SK-N-SH (cell line): ENCODE results near the gene CDR2. TPM values are rescaled to one million over a fixed set of nuclear protein-coding genes. Genes with fewer than 3 reads are reported as not detected.

Source experiments
- CTCF ChIA-PET: fragments of 300-600, 350-600 bp; formaldehyde crosslinking; extraction: SDS; loops from one replicate; lab custom pipeline; 2021; lab: Yijun Ruan, JAX
- POLR2A ChIA-PET: fragments of 350-600 bp; sonication (Branson Sonifier 250); formaldehyde crosslinking; extraction: SDS; loops from one replicate; lab custom pipeline; 2020; ENCODE audit warnings: antibody characterized with exemption, inconsistent platforms; lab: Yijun Ruan, JAX
- DNase-seq: peaks from one replicate; pipeline ENCODE4 v3.0.0; 2012
- H2AFZ ChIP-seq: fragments of 200-600 bp; sonication (generic); 2 replicates; pipeline ENCODE4 v1.8.1; 2016; ENCODE audit warnings: antibody characterized with exemption, mild to moderate bottlenecking, low read depth
- H3F3A ChIP-seq: fragments of 200-600 bp; sonication (generic); replicated peaks from 2 replicates; pipeline ENCODE3; 2016; ENCODE audit warnings: antibody characterized with exemption, mild to moderate bottlenecking; ENCODE audit not compliant: insufficient read depth
- H3K27ac ChIP-seq, 2 experiments: fragments of 200-500 bp in 1 of 2; fragments of 200-600 bp in 1 of 2; sonication (Bioruptor generic) in 1 of 2; sonication (generic), shearing (Covaris generic) in 1 of 2; 2 replicates each; pipeline versions ENCODE4 v1.5.1 to v1.6.1; 2014 to 2016; ENCODE audit warnings: low read depth in 2 of 2, inconsistent platforms in 1 of 2, low read length in 1 of 2, mild to moderate bottlenecking in 1 of 2, mixed read lengths in 1 of 2
- H3K27me3 ChIP-seq: fragments of 200-600 bp; sonication (generic), shearing (Covaris generic); 2 replicates; pipeline ENCODE4 v1.6.1; 2016; ENCODE audit warnings: mixed run types; ENCODE audit not compliant: insufficient read depth
- H3K36me3 ChIP-seq, 2 experiments: fragments of 200-500 bp in 1 of 2; fragments of 200-600 bp in 1 of 2; sonication (Bioruptor generic) in 1 of 2; sonication (generic) in 1 of 2; replicated peaks in 1 of 2; 2 replicates each; pipeline versions ENCODE3 to v1.5.1; 2014 to 2016; ENCODE audit warnings: low read length in 1 of 2, mild to moderate bottlenecking in 1 of 2; ENCODE audit not compliant: insufficient read depth in 2 of 2, control insufficient read depth in 1 of 2
- H3K4me1 ChIP-seq, 2 experiments: fragments of 200-500 bp in 1 of 2; fragments of 200-600 bp in 1 of 2; sonication (Bioruptor generic) in 1 of 2; sonication (generic), shearing (Covaris generic) in 1 of 2; 2 replicates each; pipeline versions ENCODE4 v1.5.1 to v1.6.1; 2014 to 2016; ENCODE audit warnings: low read depth in 1 of 2, low read length in 1 of 2, mixed run types in 1 of 2; ENCODE audit not compliant: insufficient read depth in 2 of 2, control insufficient read depth in 1 of 2
- H3K4me2 ChIP-seq: fragments of 200-600 bp; sonication (generic), shearing (Covaris generic); 2 replicates; pipeline ENCODE4 v1.6.1; 2017; ENCODE audit warnings: mixed run types
- H3K4me3 ChIP-seq, 2 experiments: fragments of 200-500 bp in 1 of 2; fragments of 200-600 bp in 1 of 2; sonication (Bioruptor generic) in 1 of 2; sonication (generic), shearing (Covaris generic) in 1 of 2; 2 replicates each; pipeline versions ENCODE4 v1.5.1 to v1.8.1; 2014 to 2016; ENCODE audit warnings: low read depth in 2 of 2, inconsistent platforms in 1 of 2, low read length in 1 of 2, mild to moderate bottlenecking in 1 of 2, mixed read lengths in 1 of 2, moderate library complexity in 1 of 2
- H3K79me2 ChIP-seq: fragments of 200-600 bp; sonication (generic); 2 replicates; pipeline ENCODE4 v1.8.1; 2017; ENCODE audit warnings: mild to moderate bottlenecking; ENCODE audit not compliant: insufficient read depth
- H3K9ac ChIP-seq: fragments of 200-600 bp; sonication (generic); 2 replicates; pipeline ENCODE4 v1.6.1; 2017; ENCODE audit warnings: mixed run types
- H3K9me2 ChIP-seq: fragments of 200-600 bp; sonication (generic); 2 replicates; pipeline ENCODE4 v1.6.1; 2017; ENCODE audit warnings: mixed run types
- H3K9me3 ChIP-seq: fragments of 200-600 bp; sonication (generic); 2 replicates; pipeline ENCODE4 v1.6.1; 2017; ENCODE audit warnings: mixed run types, mild to moderate bottlenecking, moderate library complexity
- H4K20me1 ChIP-seq: fragments of 200-600 bp; sonication (generic); 2 replicates; pipeline ENCODE4 v1.6.1; 2017; ENCODE audit warnings: mild to moderate bottlenecking, mixed run types; ENCODE audit not compliant: insufficient read depth
- CHD2 ChIP-seq: fragments of 150-350 bp; IDR thresholded peaks from 2 replicates; pipeline ENCODE4 v1.6.1; 2018; ENCODE audit warnings: low read length; ENCODE audit not compliant: partially characterized antibody
- FOXM1 ChIP-seq: IDR thresholded peaks from 2 replicates; pipeline ENCODE4 v1.4.0; 2012; ENCODE audit warnings: low read depth, mild to moderate bottlenecking
- GATA2 ChIP-seq: sonication (generic); formaldehyde crosslinking; IDR thresholded peaks from 2 replicates; pipeline ENCODE4 v1.5.0; 2020; ENCODE audit warnings: mild to moderate bottlenecking, missing genetic modification reagents
- JUND ChIP-seq: IDR thresholded peaks from 2 replicates; pipeline ENCODE4 v1.4.0; 2012
- NRF1 ChIP-seq: IDR thresholded peaks from 2 replicates; pipeline ENCODE4 v1.6.1; 2012; ENCODE audit warnings: low read depth, mild to moderate bottlenecking, low read length
- RAD21 ChIP-seq: IDR thresholded peaks from 2 replicates; pipeline ENCODE4 v1.6.1; 2012; ENCODE audit warnings: mild to moderate bottlenecking, low read length
- RFX5 ChIP-seq: IDR thresholded peaks from 2 replicates; pipeline ENCODE4 v1.6.1; 2012; ENCODE audit warnings: mild to moderate bottlenecking, improper control_type of control experiment, low read length
- RXRA ChIP-seq: IDR thresholded peaks from 2 replicates; pipeline ENCODE4 v1.4.0; 2012; ENCODE audit warnings: low read depth, mild to moderate bottlenecking, borderline replicate concordance
- SIN3A ChIP-seq: IDR thresholded peaks from 2 replicates; pipeline ENCODE4 v1.6.1; 2012; ENCODE audit warnings: low read depth, mild to moderate bottlenecking, low read length, moderate library complexity, borderline replicate concordance
- SMC3 ChIP-seq: IDR thresholded peaks from 2 replicates; pipeline ENCODE4 v1.6.1; 2012; ENCODE audit warnings: low read depth, low read length, improper control_type of control experiment
- TAF1 ChIP-seq: IDR thresholded peaks from 2 replicates; pipeline ENCODE4 v1.6.1; 2012; ENCODE audit warnings: low read depth, mild to moderate bottlenecking, low read length, moderate library complexity, borderline replicate concordance
- TEAD4 ChIP-seq: IDR thresholded peaks from 2 replicates; pipeline ENCODE4 v1.4.0; 2012; ENCODE audit warnings: mild to moderate bottlenecking, borderline replicate concordance; ENCODE audit not compliant: insufficient read depth
- USF1 ChIP-seq: IDR thresholded peaks from 2 replicates; pipeline ENCODE4 v1.4.0; 2012; ENCODE audit warnings: low read depth, borderline replicate concordance
- YY1 ChIP-seq: IDR thresholded peaks from 2 replicates; pipeline ENCODE4 v1.4.0; 2012; ENCODE audit warnings: low read depth, mild to moderate bottlenecking
- WGBS: methylation state at CpG from one replicate; pipeline ENCODE4 v1.1.6; 2017; ENCODE audit warnings: low lambda C conversion rate; 5-methylcytosine and 5-hydroxymethylcytosine counted together
- polyA plus RNA-seq, 3 experiments: library from polyadenylated mRNA; depleted of rRNA; stranded (reverse); fragments of >200 nt; gene quantifications; 2 replicates each; pipeline ENCODE4 v1.2.3, GENCODE V29; 2012
- TF ChIP-seq, protein P1 (sequence below): IDR thresholded peaks from 2 replicates; pipeline ENCODE4 v1.4.0; 2012; ENCODE audit warnings: low read depth, borderline replicate concordance
- TF ChIP-seq, protein P2 (sequence below): fragments of 150-350 bp; IDR thresholded peaks from 2 replicates; pipeline ENCODE4 v1.6.1; 2016; ENCODE audit warnings: mild to moderate bottlenecking, low read depth, low read length

Gene CDR2
- polyA plus RNA-seq, 1 of the 3 experiments (the other 2 are of a cell fraction): 30.3 TPM

DNA sequence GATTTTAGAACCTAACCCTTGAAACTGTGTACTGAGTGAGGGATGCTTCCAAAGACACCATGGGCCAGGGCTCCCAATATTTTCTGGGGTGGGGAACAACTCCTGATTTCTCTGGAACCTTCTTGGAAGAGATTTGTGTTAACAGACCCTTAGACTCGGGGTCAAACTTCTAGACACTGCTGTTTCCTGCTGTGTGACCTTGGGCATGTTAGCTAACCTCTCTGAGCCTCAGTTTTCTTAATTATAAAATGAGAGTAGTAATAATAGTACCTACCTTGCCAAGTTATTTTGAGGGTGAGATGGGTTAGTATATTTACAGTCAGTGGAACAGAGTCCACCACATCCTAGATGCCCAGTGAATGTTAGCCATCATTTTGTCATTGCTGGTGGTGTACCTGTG lies 58.4 kb downstream of the CDR2 start:
- Histone ChIP-seq H3K27ac (no peak overlapping the region), H3K4me2 (no peak overlapping the region), H3K4me3 (no peak overlapping the region), H3K9me2 (no peaks in the 10 kb centered on the region), H4K20me1 (no peaks in the 10 kb centered on the region), H3F3A (no peaks in the 10 kb centered on the region), H3K36me3 (peaks cover 17 to 46% of the 10 kb centered on the region in 2 experiments), H3K79me2 (no peaks in the 10 kb centered on the region), H3K9me3 (no peaks in the 10 kb centered on the region), H2AFZ (no peak overlapping the region), H3K9ac (no peak overlapping the region), H3K27me3 (no peaks in the 10 kb centered on the region), H3K4me1 (no peaks in the 10 kb centered on the region)
- ChIA-PET CTCF (no interaction called here), POLR2A (no interaction called here)
- TF ChIP-seq USF1 (no peak), FOXM1 (no peak), CHD2 (no peak), YY1 (no peak), TEAD4 (no peak), JUND (no peak), SMC3 (no peak), RAD21 (no peak), GATA2 (CRISPR knock-in tag) (no peak), RFX5 (no peak), NRF1 (no peak), SIN3A (no peak), RXRA (no peak), TAF1 (no peak)
- TF ChIP-seq, protein P1, sequence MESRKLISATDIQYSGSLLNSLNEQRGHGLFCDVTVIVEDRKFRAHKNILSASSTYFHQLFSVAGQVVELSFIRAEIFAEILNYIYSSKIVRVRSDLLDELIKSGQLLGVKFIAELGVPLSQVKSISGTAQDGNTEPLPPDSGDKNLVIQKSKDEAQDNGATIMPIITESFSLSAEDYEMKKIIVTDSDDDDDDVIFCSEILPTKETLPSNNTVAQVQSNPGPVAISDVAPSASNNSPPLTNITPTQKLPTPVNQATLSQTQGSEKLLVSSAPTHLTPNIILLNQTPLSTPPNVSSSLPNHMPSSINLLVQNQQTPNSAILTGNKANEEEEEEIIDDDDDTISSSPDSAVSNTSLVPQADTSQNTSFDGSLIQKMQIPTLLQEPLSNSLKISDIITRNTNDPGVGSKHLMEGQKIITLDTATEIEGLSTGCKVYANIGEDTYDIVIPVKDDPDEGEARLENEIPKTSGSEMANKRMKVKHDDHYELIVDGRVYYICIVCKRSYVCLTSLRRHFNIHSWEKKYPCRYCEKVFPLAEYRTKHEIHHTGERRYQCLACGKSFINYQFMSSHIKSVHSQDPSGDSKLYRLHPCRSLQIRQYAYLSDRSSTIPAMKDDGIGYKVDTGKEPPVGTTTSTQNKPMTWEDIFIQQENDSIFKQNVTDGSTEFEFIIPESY: no peak
- TF ChIP-seq, protein P2, sequence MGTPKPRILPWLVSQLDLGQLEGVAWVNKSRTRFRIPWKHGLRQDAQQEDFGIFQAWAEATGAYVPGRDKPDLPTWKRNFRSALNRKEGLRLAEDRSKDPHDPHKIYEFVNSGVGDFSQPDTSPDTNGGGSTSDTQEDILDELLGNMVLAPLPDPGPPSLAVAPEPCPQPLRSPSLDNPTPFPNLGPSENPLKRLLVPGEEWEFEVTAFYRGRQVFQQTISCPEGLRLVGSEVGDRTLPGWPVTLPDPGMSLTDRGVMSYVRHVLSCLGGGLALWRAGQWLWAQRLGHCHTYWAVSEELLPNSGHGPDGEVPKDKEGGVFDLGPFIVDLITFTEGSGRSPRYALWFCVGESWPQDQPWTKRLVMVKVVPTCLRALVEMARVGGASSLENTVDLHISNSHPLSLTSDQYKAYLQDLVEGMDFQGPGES: no peak
- WGBS: 80% methylated on average over 1 of the region's 1 CpG
- DNase-seq: no peak
